Kidney epithelial cell (primary cell): ENCODE data around the gene KCNG1. TPM values are rescaled to one million over a fixed set of nuclear protein-coding genes. Genes with fewer than 3 reads are reported as not detected.

ENCODE experiments used
- DNase-seq: peaks from one replicate; pipeline ENCODE4 v3.0.0-alpha.2; 2010; ENCODE audit warnings: low read depth
- H3K27me3 ChIP-seq: 2 replicates; pipeline ENCODE4 v1.6.0; 2011; ENCODE audit warnings: low read length; ENCODE audit not compliant: control insufficient read depth, insufficient read depth
- H3K36me3 ChIP-seq: 2 replicates; pipeline ENCODE4 v1.5.1; 2011; ENCODE audit warnings: low read length; ENCODE audit not compliant: control insufficient read depth, insufficient read depth
- H3K4me3 ChIP-seq: 2 replicates; pipeline ENCODE4 v1.5.1; 2011; ENCODE audit warnings: low read depth, mild to moderate bottlenecking, control low read depth, low read length
- total RNA-seq: library from RNA; depleted of rRNA; stranded (reverse); fragments of >200 nt; gene quantifications from 2 replicates; pipeline ENCODE4 v1.2.3, GENCODE V29; 2015
- TF ChIP-seq, protein P1 (sequence below): IDR thresholded peaks from 2 replicates; pipeline ENCODE4 v1.5.1; 2011; ENCODE audit warnings: mild to moderate bottlenecking, moderate library complexity, low read length, control low read depth, inconsistent platforms; ENCODE audit not compliant: insufficient read depth, poor library complexity, severe bottlenecking

Gene KCNG1
- total RNA-seq, 1 donor from 2014 or later = 50.8 TPM

DNA sequence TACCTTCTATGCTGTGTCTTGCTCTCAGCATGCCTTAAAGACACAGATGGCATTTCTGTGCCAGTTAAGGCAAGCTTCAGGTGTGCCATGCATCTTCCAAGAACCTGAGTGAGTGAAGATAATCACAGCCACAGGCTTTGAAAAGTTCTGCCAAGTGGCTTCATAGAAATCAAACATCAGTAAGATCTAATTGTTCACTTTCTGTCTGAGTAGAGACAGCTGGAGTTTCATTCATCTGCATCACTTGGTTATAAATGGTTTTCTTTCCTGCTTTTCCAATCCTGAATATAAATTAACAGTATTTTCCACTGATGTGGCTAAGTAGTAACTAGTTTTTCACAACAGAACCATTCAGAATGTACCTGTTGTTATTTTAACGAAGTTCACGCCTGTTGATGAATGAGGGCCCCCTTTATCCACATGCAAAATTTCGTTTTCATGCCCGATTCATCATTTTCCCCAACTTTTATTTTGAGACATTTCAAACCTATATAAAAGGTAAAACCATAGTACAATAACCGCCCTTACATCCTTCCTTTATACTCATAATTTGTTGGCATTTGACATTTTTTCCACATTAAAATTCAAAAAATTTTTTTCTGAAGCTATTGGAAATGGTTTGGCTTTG lies 38.6 kb upstream of the KCNG1 start:
- TF ChIP-seq, protein P1, sequence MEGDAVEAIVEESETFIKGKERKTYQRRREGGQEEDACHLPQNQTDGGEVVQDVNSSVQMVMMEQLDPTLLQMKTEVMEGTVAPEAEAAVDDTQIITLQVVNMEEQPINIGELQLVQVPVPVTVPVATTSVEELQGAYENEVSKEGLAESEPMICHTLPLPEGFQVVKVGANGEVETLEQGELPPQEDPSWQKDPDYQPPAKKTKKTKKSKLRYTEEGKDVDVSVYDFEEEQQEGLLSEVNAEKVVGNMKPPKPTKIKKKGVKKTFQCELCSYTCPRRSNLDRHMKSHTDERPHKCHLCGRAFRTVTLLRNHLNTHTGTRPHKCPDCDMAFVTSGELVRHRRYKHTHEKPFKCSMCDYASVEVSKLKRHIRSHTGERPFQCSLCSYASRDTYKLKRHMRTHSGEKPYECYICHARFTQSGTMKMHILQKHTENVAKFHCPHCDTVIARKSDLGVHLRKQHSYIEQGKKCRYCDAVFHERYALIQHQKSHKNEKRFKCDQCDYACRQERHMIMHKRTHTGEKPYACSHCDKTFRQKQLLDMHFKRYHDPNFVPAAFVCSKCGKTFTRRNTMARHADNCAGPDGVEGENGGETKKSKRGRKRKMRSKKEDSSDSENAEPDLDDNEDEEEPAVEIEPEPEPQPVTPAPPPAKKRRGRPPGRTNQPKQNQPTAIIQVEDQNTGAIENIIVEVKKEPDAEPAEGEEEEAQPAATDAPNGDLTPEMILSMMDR = no peak
- no peak for DNase-seq
- Histone ChIP-seq H3K36me3 (no peaks in the 10 kb centered on the region), H3K4me3 (no peak overlapping the region), H3K27me3 (peaks cover 13% of the 10 kb centered on the region)

DNA sequence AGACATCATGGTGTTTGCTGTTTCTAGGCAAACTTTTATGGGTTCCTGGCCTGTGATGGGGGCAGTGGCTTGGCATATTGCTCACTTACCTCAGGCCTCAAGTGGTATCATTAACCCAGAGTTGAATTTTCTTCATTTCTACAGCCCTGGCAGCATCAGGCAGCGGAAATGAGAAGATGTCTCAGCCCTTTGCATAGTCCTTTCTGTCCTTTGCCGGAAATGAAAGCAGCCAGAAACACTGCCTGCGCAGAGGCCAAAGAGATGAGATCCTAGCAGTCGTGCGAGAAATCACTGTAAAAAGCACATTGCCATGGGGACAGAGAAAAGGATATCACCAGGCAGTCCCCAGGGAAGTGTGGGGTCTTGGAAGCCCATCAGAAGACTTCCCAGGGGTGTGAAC lies 37.4 kb upstream of the KCNG1 start:
- H3K36me3 ChIP-seq = no peaks in the 10 kb centered on the region
- TF ChIP-seq, protein P1 = no peak
- peaks cover 14% of the 10 kb centered on the region for H3K27me3 ChIP-seq
- no peak for DNase-seq
- no peak overlapping the region for H3K4me3 ChIP-seq

DNA sequence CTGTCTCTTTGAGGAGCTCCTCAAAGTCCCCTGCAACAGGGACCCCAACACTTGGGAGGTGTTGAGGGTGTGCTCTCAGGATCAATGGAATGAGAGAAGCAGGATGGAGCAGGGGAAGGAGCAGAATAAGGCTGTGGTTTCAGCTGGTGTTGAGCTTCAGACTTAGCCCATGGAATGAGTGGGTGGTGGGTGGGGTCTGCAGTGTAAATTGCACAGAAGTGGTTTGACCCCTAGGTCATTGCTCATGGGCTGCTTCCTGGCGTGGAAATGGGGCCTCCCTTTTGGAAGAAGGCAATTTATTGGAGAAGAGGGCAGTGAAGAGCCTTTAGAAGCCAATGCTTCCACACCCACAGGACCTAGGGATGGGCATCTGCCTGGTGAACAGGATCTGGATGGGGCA lies 37.0 kb upstream of the KCNG1 start:
- TF ChIP-seq, protein P1 = no peak
- Histone ChIP-seq H3K4me3 (no peak overlapping the region), H3K36me3 (no peaks in the 10 kb centered on the region), H3K27me3 (peaks cover 17% of the 10 kb centered on the region)
- no peak for DNase-seq

DNA sequence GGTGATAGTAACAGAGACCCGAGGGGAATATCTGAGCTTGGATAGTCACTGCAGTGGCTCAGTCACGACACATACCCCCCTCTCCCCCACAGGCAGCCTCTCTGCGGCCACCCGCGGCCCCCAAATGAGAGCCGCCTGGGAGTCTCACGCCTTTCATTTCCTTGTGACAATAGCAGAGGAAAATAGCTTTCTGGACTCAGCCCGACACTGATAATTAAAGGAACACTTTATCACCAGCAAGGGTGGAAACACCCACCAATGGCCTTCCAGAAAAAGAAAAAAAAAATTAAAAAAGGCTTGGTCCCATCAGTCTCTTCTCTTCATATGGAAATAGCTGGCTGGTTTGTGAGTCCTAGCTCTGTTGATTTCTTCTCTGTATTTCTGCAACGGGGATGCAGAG lies 35.1 kb upstream of the KCNG1 start:
- no peak for DNase-seq
- Histone ChIP-seq H3K4me3 (no peak overlapping the region), H3K27me3 (peaks cover 26% of the 10 kb centered on the region), H3K36me3 (no peaks in the 10 kb centered on the region)
- TF ChIP-seq, protein P1 = no peak

DNA sequence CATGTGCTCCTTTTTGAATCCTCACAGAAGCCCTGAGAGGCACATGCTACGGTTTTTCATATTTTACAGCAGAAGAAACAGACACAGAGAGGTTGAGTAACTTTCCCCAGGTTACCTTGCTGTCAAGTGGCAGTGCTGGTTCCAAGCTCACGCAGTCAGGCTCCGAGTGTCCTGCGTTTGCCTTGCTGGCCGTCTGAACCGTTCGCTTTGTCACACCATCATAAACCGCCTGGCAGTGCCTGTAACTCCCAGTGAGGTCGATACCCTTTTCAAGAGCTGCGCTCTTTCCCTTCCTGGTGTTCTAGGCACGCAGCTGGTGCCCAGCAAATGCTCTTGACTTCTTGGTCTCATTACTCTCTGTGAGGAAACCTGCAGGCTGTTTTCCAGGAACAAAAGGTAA lies 31.3 kb upstream of the KCNG1 start:
- no peaks in the 10 kb centered on the region for H3K36me3 ChIP-seq
- H3K4me3 ChIP-seq = no peak overlapping the region
- no peak for DNase-seq
- peaks cover 29% of the 10 kb centered on the region for H3K27me3 ChIP-seq
- TF ChIP-seq, protein P1 = no peak

DNA sequence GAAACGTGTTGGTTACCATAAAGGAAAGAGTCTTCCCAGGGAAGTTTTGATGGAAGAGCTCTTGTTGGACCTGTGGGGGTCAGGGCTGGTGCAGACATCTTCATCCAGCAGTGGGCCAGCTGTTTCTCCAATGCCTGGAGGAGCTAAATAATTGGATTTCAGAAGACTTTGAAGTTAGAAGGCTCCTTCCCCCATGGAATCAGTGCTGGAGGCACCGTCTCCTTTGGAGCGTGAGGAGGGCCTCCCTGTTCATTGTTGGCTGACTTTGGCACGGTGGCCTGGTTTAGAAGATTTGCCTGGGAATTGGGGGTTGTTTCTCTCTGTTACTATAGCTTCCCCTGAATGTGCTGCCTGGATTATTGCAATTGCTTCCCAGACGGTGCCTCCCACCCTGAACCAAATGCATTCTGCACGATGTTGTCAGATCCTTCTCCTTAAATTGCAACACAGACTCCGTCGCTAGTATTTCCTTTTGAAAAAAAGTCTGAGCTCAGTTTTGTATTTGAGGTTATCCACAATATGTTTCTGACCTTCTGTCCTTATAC lies 27.7 kb upstream of the KCNG1 start:
- no peaks in the 10 kb centered on the region for H3K36me3 ChIP-seq
- TF ChIP-seq, protein P1 = no peak
- peaks cover 15% of the 10 kb centered on the region for H3K27me3 ChIP-seq
- DNase-seq = no peak
- H3K4me3 ChIP-seq = no peak overlapping the region
